Natural killer cell (primary cell): ENCODE measurements around the gene PACRG. TPM values are rescaled to one million over a fixed set of nuclear protein-coding genes. Genes with fewer than 3 reads are reported as not detected.

Experiments
- ATAC-seq, 3 donors: fragments of 150-1000 bp in 2 of 3; fragments of 200-7000 bp in 1 of 3; cut with Tn5 transposase; 1 replicate in 1 of 3; 2 replicates in 2 of 3; pipeline ENCODE4 v1.10.0; 2021; ENCODE audit warnings: mild to moderate bottlenecking in 2 of 3, moderate library complexity in 2 of 3
- DNase-seq, 2 donors: peaks; one replicate each; pipeline versions ENCODE4 v3.0.0 to v3.0.0-alpha.2; 2013 to 2021; ENCODE audit warnings: mixed read lengths in 1 of 2
- H3K27ac ChIP-seq: one replicate; pipeline ENCODE4 v1.5.1; 2013; ENCODE audit warnings: mild to moderate bottlenecking, low read length
- H3K27me3 ChIP-seq: one replicate; pipeline ENCODE4 v1.6.1; 2013; ENCODE audit warnings: low read length; ENCODE audit not compliant: control insufficient read depth, insufficient read depth
- H3K36me3 ChIP-seq: one replicate; pipeline ENCODE4 v1.6.1; 2013; ENCODE audit warnings: low read length; ENCODE audit not compliant: control insufficient read depth, insufficient read depth
- H3K4me1 ChIP-seq: one replicate; pipeline ENCODE4 v1.6.1; 2013; ENCODE audit warnings: low read length; ENCODE audit not compliant: control insufficient read depth, insufficient read depth
- H3K4me3 ChIP-seq: one replicate; pipeline ENCODE4 v1.5.1; 2013; ENCODE audit warnings: low read length
- H3K9me3 ChIP-seq: one replicate; pipeline ENCODE4 v1.6.1; 2013; ENCODE audit warnings: low read length; ENCODE audit not compliant: control insufficient read depth, insufficient read depth
- H3K27ac Mint-ChIP-seq, 2 donors: one replicate each; pipeline ENCODE4 v1.8.0; 2022; ENCODE audit warnings: mild to moderate bottlenecking in 2 of 2, mixed read lengths in 2 of 2, moderate library complexity in 1 of 2
- H3K27me3 Mint-ChIP-seq, 2 donors: one replicate each; pipeline ENCODE4 v1.8.0; 2022; ENCODE audit warnings: low read depth in 2 of 2, mixed read lengths in 2 of 2
- H3K36me3 Mint-ChIP-seq: one replicate; pipeline ENCODE4 v1.8.0; 2022; ENCODE audit warnings: mixed read lengths
- H3K4me1 Mint-ChIP-seq, 2 donors: one replicate each; pipeline ENCODE4 v1.8.0; 2022; ENCODE audit warnings: mixed read lengths in 2 of 2
- H3K4me3 Mint-ChIP-seq: one replicate; pipeline ENCODE4 v1.8.0; 2022; ENCODE audit warnings: mild to moderate bottlenecking, moderate library complexity, mixed read lengths
- H3K9me3 Mint-ChIP-seq, 2 donors: one replicate each; pipeline ENCODE4 v1.8.0; 2022; ENCODE audit warnings: mixed read lengths in 2 of 2
- WGBS: methylation state at CpG from one replicate; pipeline ENCODE4 v1.1.7; 2013; ENCODE audit warnings: missing lambda C conversion rate; ENCODE audit not compliant: insufficient coverage; 5-methylcytosine and 5-hydroxymethylcytosine counted together
- intact Hi-C: fragments of 100-400 bp; cut with micrococcal nuclease; formaldehyde crosslinking; loops from one replicate; pipeline ENCODE4 v1.14.2; 2022
- total RNA-seq, 4 donors: library from RNA; stranded (reverse); fragments of 120-200 nt in 1 of 4; gene quantifications; one replicate each; pipeline versions ENCODE4 v1.2.3 to v1.2.4, GENCODE V29; 2013 to 2022
- TF ChIP-seq, protein P1 (sequence below): fragments of 200-600 bp; IDR thresholded peaks from one replicate; pipeline ENCODE4 v1.8.0; 2022; ENCODE audit warnings: antibody characterized with exemption

The PACRG gene
- total RNA-seq, 3 donors from 2014 or later (not counting 1 experiment from before 2014, with no cell fraction given), result 0.52 TPM; not detected in 2

- 94% methylated on average over 2 of the region's 2 CpGs for WGBS
- no peak for DNase-seq
- no peak for ATAC-seq
- H3K27me3 Mint-ChIP-seq, result no peaks in the 10 kb centered on the region
- no peaks in the 10 kb centered on the region for H3K9me3 ChIP-seq
- no peaks in the 10 kb centered on the region for H3K36me3 Mint-ChIP-seq
- H3K4me3 Mint-ChIP-seq, result no peak overlapping the region
- no peak overlapping the region for H3K27ac Mint-ChIP-seq
- H3K36me3 ChIP-seq, result no peaks in the 10 kb centered on the region
- no peaks in the 10 kb centered on the region for H3K27me3 ChIP-seq
- H3K4me3 ChIP-seq, result no peak overlapping the region
- H3K4me1 ChIP-seq, result no peaks in the 10 kb centered on the region
- no peaks in the 10 kb centered on the region for H3K4me1 Mint-ChIP-seq
- no peak overlapping the region for H3K27ac ChIP-seq
- H3K9me3 Mint-ChIP-seq, result peaks cover 0 to 3% of the 10 kb centered on the region in 2 donors
- intact Hi-C loops, result no loop called here
- TF ChIP-seq, protein P1, sequence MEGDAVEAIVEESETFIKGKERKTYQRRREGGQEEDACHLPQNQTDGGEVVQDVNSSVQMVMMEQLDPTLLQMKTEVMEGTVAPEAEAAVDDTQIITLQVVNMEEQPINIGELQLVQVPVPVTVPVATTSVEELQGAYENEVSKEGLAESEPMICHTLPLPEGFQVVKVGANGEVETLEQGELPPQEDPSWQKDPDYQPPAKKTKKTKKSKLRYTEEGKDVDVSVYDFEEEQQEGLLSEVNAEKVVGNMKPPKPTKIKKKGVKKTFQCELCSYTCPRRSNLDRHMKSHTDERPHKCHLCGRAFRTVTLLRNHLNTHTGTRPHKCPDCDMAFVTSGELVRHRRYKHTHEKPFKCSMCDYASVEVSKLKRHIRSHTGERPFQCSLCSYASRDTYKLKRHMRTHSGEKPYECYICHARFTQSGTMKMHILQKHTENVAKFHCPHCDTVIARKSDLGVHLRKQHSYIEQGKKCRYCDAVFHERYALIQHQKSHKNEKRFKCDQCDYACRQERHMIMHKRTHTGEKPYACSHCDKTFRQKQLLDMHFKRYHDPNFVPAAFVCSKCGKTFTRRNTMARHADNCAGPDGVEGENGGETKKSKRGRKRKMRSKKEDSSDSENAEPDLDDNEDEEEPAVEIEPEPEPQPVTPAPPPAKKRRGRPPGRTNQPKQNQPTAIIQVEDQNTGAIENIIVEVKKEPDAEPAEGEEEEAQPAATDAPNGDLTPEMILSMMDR, result no peak
Observed at GRCh38 chr6:162875070-162875469, 147.3 kb downstream of the PACRG start.

DNA sequence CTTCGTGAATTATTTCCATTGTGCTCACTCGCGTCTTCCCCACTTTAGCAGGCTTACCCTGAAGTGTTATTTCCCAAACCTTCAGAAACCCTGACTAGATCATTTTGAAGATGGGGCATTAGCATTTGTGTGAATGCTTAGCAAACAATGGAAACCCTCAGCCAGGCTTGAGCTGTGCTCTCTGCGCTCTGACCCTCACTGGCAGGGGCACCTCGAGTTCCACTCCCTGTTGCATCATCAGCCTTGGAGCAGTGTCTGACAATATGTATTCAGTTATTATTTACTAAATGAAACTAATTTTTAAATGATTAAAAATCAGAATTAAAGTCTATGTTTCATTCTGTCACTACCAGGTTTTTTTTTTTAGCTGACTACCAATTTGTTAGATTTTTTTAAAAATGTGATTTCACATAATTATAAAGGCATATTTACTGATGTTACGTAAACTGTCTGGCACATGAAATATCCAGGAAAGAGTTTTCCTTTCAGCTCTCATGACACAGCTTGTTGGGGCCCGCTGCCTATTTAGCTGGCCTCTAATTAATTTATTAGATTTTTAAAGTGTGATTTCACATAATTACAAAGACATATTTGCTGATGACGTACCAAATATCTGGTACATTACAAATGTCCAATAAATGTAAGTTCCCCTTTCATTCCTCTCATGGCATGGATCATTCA lies 155.2 kb downstream of the PACRG start:
- Histone ChIP-seq H3K36me3 (no peaks in the 10 kb centered on the region), H3K27ac (no peak overlapping the region), H3K4me1 (no peaks in the 10 kb centered on the region), H3K27me3 (no peaks in the 10 kb centered on the region), H3K4me3 (no peak overlapping the region), H3K9me3 (no peaks in the 10 kb centered on the region)
- H3K27ac Mint-ChIP-seq, result no peak overlapping the region
- DNase-seq (no peak), ATAC-seq (no peak)
- no peaks in the 10 kb centered on the region for H3K27me3 Mint-ChIP-seq
- 93% methylated on average over 5 of the region's 8 CpGs for WGBS
- no peak overlapping the region for H3K4me3 Mint-ChIP-seq
- peaks cover 3 to 9% of the 10 kb centered on the region in 2 donors for H3K9me3 Mint-ChIP-seq
- intact Hi-C loops, result no loop called here
- H3K36me3 Mint-ChIP-seq, result no peaks in the 10 kb centered on the region
- TF ChIP-seq, protein P1, result no peak
- H3K4me1 Mint-ChIP-seq, result no peaks in the 10 kb centered on the region

DNA sequence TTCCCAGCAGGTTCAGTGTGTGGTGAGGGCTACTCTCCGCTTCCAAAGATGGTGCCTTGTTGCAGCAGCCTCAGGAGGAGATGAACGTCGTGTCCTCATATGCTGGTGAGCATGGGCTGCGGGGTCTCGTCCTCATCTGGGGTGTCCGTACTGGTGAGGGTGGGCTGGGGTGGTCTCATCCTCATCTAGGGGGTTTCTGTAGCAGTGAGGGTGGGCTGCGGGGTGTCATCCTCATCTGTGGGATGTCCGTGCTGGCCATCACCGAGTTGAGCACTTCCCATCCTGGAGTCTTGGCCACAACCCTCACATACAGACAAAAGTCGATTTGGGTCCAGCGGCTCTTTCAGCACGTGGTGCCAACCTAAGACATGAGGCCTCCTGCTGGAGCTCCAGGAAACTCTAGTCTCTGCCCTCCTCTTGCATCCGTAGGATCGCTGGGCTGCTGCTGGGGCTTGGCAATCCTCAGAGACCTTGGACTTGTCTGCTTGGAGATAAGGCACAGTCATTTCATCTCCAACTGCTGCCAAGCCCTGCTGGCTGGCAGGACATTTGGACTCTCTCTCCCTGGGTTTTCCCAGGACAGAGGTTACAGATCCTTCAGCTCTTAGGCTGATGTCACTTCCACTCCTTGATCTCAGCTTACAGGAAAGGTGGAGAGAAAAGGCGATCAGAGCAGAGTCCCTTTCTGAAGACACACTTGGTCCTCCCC lies 160.4 kb downstream of the PACRG start:
- H3K4me1 Mint-ChIP-seq, result no peaks in the 10 kb centered on the region
- WGBS, result 89% methylated on average over 15 of the region's 15 CpGs
- peaks cover 3% of the 10 kb centered on the region in 2 donors for H3K9me3 Mint-ChIP-seq
- intact Hi-C loops, result no loop called here
- no peak overlapping the region for H3K4me3 Mint-ChIP-seq
- Histone ChIP-seq H3K27ac (no peak overlapping the region), H3K27me3 (no peaks in the 10 kb centered on the region), H3K36me3 (no peaks in the 10 kb centered on the region), H3K4me1 (no peaks in the 10 kb centered on the region), H3K9me3 (peaks cover 4% of the 10 kb centered on the region), H3K4me3 (no peak overlapping the region)
- H3K36me3 Mint-ChIP-seq, result no peaks in the 10 kb centered on the region
- no peak overlapping the region for H3K27ac Mint-ChIP-seq
- DNase-seq, result no peak
- TF ChIP-seq, protein P1, result no peak
- no peaks in the 10 kb centered on the region for H3K27me3 Mint-ChIP-seq
- no peak for ATAC-seq
